Right kidney (tissue), 1 donor: ENCODE results near the gene DNAH2.
"Not testable (repeated sequence)": the region's sequence is repeated elsewhere in the genome, so short reads cannot be mapped to it uniquely, and the experiment has no call there.

Experiments
- DNase-seq: peaks from one replicate; pipeline ENCODE4 v3.0.0-alpha.2; 2016

Gene DNAH2

GRCh38 chr17:7852262-7852670 is 134.7 kb downstream of the DNAH2 start:
- no peak for DNase-seq

- DNase-seq: no peak
These were observed 135.6 kb downstream of the DNAH2 start for GRCh38 chr17:7852919-7853690.

- no peak for DNase-seq
These were observed 136.1 kb downstream of the DNAH2 start for GRCh38 chr17:7853691-7854038.

- no peak for DNase-seq
These were observed 136.7 kb downstream of the DNAH2 start for GRCh38 chr17:7854078-7854777.

- peak; percentile 66 for DNase-seq
These were observed 137.5 kb downstream of the DNAH2 start, which contains the start of gene TMEM88 for GRCh38 chr17:7854851-7855659. TMEM88 (plus strand) TSS chr17:7855066; CDS start chr17:7855075, 9 bp downstream.

- peak; percentile 62 for DNase-seq
These were observed 138.1 kb downstream of the DNAH2 start for GRCh38 chr17:7855660-7856010.

GRCh38 chr17:7856011-7856810 is 138.7 kb downstream of the DNAH2 start:
- peak; percentile 58 for DNase-seq

- DNase-seq: peak; percentile 100
These were observed 139.5 kb downstream of the DNAH2 start, which contains the start of gene NAA38 for GRCh38 chr17:7856811-7857712. NAA38 (minus strand) TSS chr17:7857559; CDS start chr17:7857463, 96 bp downstream.

- peak; percentile 96 for DNase-seq
These were observed 140.4 kb downstream of the DNAH2 start, which contains the start of gene CYB5D1 for GRCh38 chr17:7857713-7858521. CYB5D1 (plus strand) TSS chr17:7858003; CDS start chr17:7858135, 132 bp downstream.

- no peak for DNase-seq
These were observed 140.9 kb downstream of the DNAH2 start for GRCh38 chr17:7858522-7858810.

- no peak for DNase-seq
These were observed 141.5 kb downstream of the DNAH2 start for GRCh38 chr17:7859028-7859427.

GRCh38 chr17:7862692-7863437 is 145.3 kb downstream of the DNAH2 start:
- no peak for DNase-seq

- not testable (repeated sequence) for DNase-seq
These were observed 146.8 kb downstream of the DNAH2 start for GRCh38 chr17:7864384-7864783.

- DNase-seq: no peak
These were observed 147.6 kb downstream of the DNAH2 start for GRCh38 chr17:7864995-7865650.

- DNase-seq: no peak
These were observed 150.4 kb downstream of the DNAH2 start for GRCh38 chr17:7867881-7868329.

- no peak for DNase-seq
These were observed 155.5 kb downstream of the DNAH2 start for GRCh38 chr17:7873051-7873450.

GRCh38 chr17:7875804-7876370 is 158.3 kb downstream of the DNAH2 start:
- DNase-seq: no peak

GRCh38 chr17:7878234-7878633 is 160.7 kb downstream of the DNAH2 start:
- no peak for DNase-seq
